IPS DF 6.9 (cell line): ENCODE data around the gene SLC1A2.
A peak's percentile ranks its signal among the peaks of the same experiment; 100 is the strongest.

ENCODE experiments used
- DNase-seq: peaks from one replicate; pipeline ENCODE4 v3.0.0-alpha.2; 2013; ENCODE audit warnings: low read depth, low spot score
- H3K27ac ChIP-seq: one replicate; pipeline ENCODE4 v1.5.1; 2013; ENCODE audit warnings: low read length, control low read depth
- H3K27me3 ChIP-seq: 2 replicates; pipeline ENCODE4 v1.6.1; 2013; ENCODE audit warnings: mild to moderate bottlenecking, low read length; ENCODE audit not compliant: control insufficient read depth, insufficient read depth
- H3K36me3 ChIP-seq: 2 replicates; pipeline ENCODE4 v1.6.1; 2013; ENCODE audit warnings: low read length; ENCODE audit not compliant: control insufficient read depth, insufficient read depth
- H3K4me1 ChIP-seq: 2 replicates; pipeline ENCODE4 v1.6.1; 2013; ENCODE audit warnings: low read length; ENCODE audit not compliant: control insufficient read depth, insufficient read depth
- H3K4me3 ChIP-seq: 2 replicates; pipeline ENCODE4 v1.5.1; 2013; ENCODE audit warnings: mild to moderate bottlenecking, low read length
- H3K9me3 ChIP-seq: 2 replicates; pipeline ENCODE4 v1.6.1; 2013; ENCODE audit warnings: low read length, inconsistent platforms; ENCODE audit not compliant: control insufficient read depth, insufficient read depth
- WGBS: extraction: QIAGEN DNeasy Blood & Tissue Kit; methylation state at CpG from one replicate; pipeline ENCODE4 v1.1.7; 2013; ENCODE audit warnings: mixed read lengths, missing lambda C conversion rate; ENCODE audit not compliant: insufficient read length, insufficient coverage; 5-methylcytosine and 5-hydroxymethylcytosine counted together

The SLC1A2 gene

DNA sequence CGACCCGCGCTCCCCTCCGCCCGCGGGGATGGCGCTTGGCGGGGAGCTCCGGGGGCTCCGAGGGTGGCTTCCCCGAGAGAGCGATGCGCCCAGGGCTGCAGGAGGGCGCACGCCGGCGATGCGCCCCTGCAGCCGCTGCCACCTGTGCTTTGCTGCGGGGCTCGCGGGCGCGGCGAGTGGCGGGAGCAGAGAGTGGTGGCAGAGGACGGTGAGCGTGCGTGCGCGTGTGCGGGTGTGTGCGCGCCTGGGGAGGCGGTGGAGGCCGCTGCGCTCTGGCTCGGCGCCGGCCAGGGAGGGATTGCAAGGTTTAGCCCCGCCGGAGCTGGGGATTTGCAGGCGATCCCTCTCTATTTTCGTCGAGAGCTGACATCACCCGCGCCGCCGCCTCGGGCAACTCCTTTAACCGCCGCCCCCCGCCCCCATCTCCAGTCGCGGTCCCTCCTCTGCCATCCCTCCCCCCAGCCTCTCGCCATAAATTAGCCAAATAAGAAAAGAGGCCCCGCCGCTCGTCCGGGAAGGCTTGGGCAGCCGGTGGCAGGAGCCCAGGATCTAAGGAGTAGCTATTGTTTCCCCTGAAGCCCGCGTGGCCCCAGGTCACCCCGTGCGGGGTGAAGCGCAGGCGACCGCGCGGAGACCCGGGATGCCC, at the start of gene SLC1A2:
Gene SLC1A2, minus strand, starts transcription at position 375 of the 646 bp plus-strand sequence. CDS start 592 bp downstream, outside the sequence.
- peaks cover 47% of the 10 kb centered on the region for H3K27me3 ChIP-seq
- no peaks in the 10 kb centered on the region for H3K9me3 ChIP-seq
- no CpG with 5 or more reads among the region's 71 CpGs for WGBS

DNA sequence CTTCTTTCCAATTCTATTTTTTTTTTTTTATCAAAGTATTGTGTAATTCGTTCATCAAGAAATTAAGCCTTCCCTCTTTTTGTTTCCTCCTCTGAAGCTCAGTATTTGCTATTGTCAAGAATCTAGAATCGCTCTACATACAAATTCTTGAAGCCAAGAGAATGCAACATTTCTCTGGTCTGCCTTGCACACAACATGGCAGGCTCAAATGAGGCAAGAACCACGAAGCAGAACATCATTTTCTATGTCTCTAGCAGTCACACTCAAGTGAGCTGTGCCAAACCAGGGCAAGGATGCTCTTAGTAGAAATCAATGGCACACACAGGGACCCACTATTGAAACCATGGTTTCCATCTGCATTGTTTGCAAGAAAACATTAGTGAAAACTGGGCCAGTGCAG, 46.7 kb upstream of the SLC1A2 start:
- H3K4me3 ChIP-seq: no peak overlapping the region
- H3K27me3 ChIP-seq: no peaks in the 10 kb centered on the region
- no peaks in the 10 kb centered on the region for H3K4me1 ChIP-seq
- DNase-seq: no peak
- no peak overlapping the region for H3K27ac ChIP-seq
- no peaks in the 10 kb centered on the region for H3K9me3 ChIP-seq
- no CpG with 5 or more reads among the region's 3 CpGs for WGBS
- no peaks in the 10 kb centered on the region for H3K36me3 ChIP-seq

More for the DNA sequence above, at the start of gene SLC1A2:
- Histone ChIP-seq H3K4me3 (peak within 1 kb of the TSS; percentile 51), H3K36me3 (no peaks in the 10 kb centered on the region), H3K27ac (no peak within 1 kb of the TSS), H3K4me1 (no peaks in the 10 kb centered on the region)
- no peak for DNase-seq

DNA sequence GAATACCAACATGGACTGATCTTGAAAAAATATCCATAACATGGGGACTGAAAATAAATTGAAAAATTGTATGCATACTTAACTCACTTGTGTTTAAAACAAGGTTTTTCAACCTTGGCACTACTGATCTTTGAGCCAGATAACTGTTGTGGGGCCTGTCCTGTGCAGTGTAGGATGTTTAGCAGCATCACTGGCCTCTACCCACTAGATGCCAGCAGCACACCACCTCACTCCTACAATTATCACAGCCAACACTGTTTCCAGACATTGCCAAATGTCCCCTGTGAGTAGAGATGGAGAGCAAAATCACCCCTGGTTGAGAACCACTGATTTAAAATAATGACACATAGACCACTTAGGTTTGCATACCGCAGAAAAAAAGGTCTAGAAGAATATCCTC, 45.0 kb upstream of the SLC1A2 start:
- no CpG with 5 or more reads among the region's 1 CpG for WGBS
- H3K4me1 ChIP-seq: no peaks in the 10 kb centered on the region
- no peaks in the 10 kb centered on the region for H3K27me3 ChIP-seq
- H3K36me3 ChIP-seq: no peaks in the 10 kb centered on the region
- no peaks in the 10 kb centered on the region for H3K9me3 ChIP-seq
- no peak for DNase-seq
- H3K4me3 ChIP-seq: no peak overlapping the region
- H3K27ac ChIP-seq: no peak overlapping the region

DNA sequence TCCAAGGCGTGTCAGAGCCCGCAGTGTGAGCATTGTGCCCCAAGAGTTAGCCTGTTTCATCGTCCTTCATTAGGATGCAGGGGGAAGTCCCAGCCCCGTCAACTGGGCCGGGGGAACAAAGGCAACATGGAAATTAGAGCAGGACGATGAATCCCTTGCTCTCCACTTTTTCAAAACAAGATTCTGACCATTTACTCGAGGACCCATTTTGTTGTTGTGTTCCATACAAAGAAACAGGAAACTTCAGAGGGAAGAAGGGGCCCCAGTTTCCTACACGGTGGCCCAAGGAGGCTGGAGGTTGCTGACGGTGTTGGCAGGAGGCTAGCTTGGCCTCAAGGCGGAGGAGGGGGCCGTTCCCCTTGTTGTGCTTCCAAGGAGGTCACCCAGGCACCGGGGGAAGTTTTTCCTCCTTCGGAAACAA, 44.0 kb upstream of the SLC1A2 start:
- no CpG with 5 or more reads among the region's 13 CpGs for WGBS
- H3K9me3 ChIP-seq: no peaks in the 10 kb centered on the region
- no peaks in the 10 kb centered on the region for H3K4me1 ChIP-seq
- no peak overlapping the region for H3K4me3 ChIP-seq
- no peak overlapping the region for H3K27ac ChIP-seq
- no peaks in the 10 kb centered on the region for H3K36me3 ChIP-seq
- DNase-seq: no peak
- H3K27me3 ChIP-seq: no peaks in the 10 kb centered on the region

DNA sequence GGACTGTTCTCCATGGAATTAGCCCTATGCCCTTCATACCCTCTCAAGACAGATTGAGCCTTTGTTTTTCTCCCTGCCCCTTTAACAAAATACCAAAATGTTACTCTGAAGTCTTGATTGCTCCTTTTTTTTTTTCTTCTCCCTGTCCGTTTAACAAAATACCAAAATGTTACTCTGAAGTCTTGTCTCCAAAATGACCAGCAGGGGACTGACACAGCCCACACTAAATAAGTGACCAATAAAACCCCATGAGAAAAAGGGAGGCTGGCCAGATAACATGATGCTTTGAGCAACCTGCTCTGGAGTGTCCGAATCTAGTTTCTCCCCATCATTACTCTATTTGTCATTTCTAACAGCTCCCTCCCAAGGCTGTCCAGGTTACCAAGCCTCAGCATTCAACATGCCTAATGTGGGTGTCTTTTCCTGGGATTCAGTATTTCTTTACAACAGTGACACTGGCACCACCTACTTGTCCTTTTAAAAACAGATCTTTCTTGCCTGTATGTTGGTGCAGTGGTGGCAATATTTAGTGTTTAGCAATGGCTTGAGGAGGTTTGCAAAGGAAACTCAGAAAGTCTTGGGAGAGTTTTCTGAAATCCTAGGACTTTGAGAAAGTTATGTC, 42.7 kb upstream of the SLC1A2 start:
- no peaks in the 10 kb centered on the region for H3K4me1 ChIP-seq
- no peak for DNase-seq
- WGBS: no CpG with 5 or more reads among the region's 2 CpGs
- no peaks in the 10 kb centered on the region for H3K27me3 ChIP-seq
- H3K36me3 ChIP-seq: no peaks in the 10 kb centered on the region
- H3K27ac ChIP-seq: no peak overlapping the region
- H3K9me3 ChIP-seq: no peaks in the 10 kb centered on the region
- H3K4me3 ChIP-seq: no peak overlapping the region

DNA sequence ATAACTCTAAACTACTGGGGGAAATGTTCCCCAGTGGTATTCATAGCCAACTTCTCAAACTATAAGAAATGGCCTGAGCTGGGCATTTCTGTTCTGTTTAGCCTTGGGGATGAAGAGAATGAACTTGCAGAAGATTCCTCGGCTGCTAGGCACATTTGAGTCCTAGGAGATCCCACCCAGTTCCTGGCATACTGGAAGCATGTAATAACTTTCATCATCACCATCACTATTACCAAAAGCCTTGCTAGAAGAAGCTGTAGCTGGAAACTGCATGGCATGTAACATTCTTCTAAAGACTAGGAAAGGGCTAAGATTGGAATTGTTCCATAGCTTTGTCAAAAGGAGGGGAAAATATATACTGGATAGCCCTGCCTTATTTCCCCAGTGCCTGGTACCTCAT, 40.1 kb upstream of the SLC1A2 start:
- no peak overlapping the region for H3K27ac ChIP-seq
- H3K4me1 ChIP-seq: no peaks in the 10 kb centered on the region
- WGBS: no CpG with 5 or more reads among the region's 1 CpG
- H3K9me3 ChIP-seq: no peaks in the 10 kb centered on the region
- no peaks in the 10 kb centered on the region for H3K36me3 ChIP-seq
- no peak for DNase-seq
- H3K4me3 ChIP-seq: no peak overlapping the region
- H3K27me3 ChIP-seq: no peaks in the 10 kb centered on the region

DNA sequence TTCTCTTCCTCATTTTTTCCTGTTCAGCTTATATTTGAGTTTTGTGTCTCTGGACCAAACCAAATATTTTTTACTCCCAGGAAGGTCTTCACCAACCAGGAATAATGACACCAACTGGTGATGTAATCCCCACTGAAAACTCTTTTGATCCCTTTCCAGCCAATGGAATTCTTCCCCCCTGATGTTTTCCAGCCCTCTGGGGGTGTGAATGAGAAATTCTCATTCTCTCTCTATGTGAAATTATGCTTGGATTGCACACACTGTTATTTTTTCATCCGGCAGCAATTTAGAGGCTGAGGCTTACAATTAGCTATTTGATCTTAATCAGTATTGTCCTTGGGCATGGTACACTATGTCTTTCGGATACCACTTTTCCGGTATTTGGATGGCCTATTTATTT, 39.5 kb upstream of the SLC1A2 start:
- no CpG with 5 or more reads among the region's 3 CpGs for WGBS
- no peak overlapping the region for H3K27ac ChIP-seq

DNA sequence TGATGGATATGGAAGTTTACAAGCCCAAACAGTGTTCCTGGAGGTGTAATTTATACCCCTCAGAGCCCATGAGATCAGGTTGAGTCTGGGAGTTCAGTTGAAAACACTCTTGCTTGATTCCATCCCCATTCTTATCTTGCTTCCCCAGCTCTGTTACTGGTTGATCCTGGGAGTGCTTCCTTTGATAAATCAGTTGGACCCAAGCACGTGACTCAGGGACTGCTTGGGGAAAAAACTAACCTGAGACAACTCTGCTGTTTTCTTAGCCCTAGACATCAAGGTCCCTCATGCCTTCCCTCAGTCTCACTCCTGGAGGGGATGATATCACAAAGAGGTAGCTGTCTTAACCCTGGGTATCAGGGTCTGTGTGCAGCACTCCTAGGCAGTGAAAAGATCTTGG, 35.0 kb upstream of the SLC1A2 start:
- WGBS: no CpG with 5 or more reads among the region's 1 CpG
- no peaks in the 10 kb centered on the region for H3K36me3 ChIP-seq
- no peak overlapping the region for H3K27ac ChIP-seq
- no peak for DNase-seq
- H3K27me3 ChIP-seq: no peaks in the 10 kb centered on the region
- no peaks in the 10 kb centered on the region for H3K9me3 ChIP-seq
- no peaks in the 10 kb centered on the region for H3K4me1 ChIP-seq
- no peak overlapping the region for H3K4me3 ChIP-seq

More for the DNA sequence above, 39.5 kb upstream of the SLC1A2 start:
- no peak overlapping the region for H3K4me3 ChIP-seq
- H3K36me3 ChIP-seq: no peaks in the 10 kb centered on the region
- H3K9me3 ChIP-seq: no peaks in the 10 kb centered on the region
- no peaks in the 10 kb centered on the region for H3K4me1 ChIP-seq
- no peaks in the 10 kb centered on the region for H3K27me3 ChIP-seq
- no peak for DNase-seq

DNA sequence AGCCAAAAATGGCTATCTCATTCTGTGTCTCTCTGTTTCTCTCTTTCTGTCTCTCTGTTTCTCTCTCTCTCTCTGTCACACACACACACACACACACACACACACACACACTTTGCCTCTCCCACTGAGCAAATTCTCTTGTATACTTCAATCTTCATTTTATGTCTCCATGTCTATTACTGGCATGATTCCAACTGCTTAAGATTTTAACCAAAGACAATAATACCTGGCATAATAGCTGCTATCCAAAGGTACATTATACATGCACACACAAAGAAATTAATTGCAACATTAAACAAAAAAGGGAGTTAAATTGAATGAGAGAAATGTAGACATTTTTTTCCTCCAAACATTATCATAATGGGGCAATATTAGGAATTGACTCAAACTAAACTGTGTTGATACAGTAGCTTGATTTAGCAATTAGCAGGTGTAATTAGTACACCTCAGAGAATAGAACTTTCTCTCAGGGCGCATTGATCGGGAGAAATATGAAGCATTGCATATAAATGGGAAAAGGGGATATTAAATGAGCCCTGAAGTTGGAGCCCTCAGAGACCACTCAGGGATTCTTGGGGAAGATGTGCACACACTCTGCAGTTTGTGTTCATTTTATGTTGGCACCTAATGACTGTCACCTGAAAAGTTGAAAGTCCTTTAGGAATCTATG, 17.4 kb upstream of the SLC1A2 start:
- H3K4me3 ChIP-seq: no peak overlapping the region
- no peaks in the 10 kb centered on the region for H3K4me1 ChIP-seq
- no peak overlapping the region for H3K27ac ChIP-seq
- H3K27me3 ChIP-seq: no peaks in the 10 kb centered on the region
- WGBS: no CpG with 5 or more reads among the region's 2 CpGs
- no peaks in the 10 kb centered on the region for H3K9me3 ChIP-seq
- DNase-seq: no peak
- no peaks in the 10 kb centered on the region for H3K36me3 ChIP-seq

DNA sequence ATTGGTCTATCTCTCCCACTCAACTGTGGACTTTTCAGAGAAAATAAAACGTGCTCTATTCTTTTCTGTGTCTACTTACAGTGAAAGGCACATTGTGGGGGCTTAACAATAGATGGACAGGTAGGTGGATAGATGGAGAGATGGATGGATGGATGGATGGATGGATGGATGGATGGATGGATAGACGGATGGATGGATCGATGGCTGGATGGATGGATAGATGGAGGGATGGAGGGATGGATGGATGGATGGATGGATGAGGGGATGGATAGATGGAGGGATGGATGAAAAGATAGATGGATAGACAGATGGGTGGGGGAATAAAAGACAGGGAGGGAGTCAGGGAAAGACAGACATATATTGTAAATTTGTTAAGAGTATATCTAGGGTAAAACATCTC, 14.2 kb upstream of the SLC1A2 start:
- H3K9me3 ChIP-seq: no peaks in the 10 kb centered on the region
- H3K27ac ChIP-seq: no peak overlapping the region
- no peak overlapping the region for H3K4me3 ChIP-seq
- no peaks in the 10 kb centered on the region for H3K36me3 ChIP-seq
- H3K4me1 ChIP-seq: no peaks in the 10 kb centered on the region
- H3K27me3 ChIP-seq: no peaks in the 10 kb centered on the region
- no peak for DNase-seq
- 100% methylated on average over 2 of the region's 3 CpGs for WGBS
